GM19463 (cell line): Measurements from ENCODE around the gene GPR34.

Experiments used
- ATAC-seq: cut with Tn5 transposase; IDR thresholded peaks from one replicate; pipeline ENCODE4 v1.9.1; 2021; ENCODE audit warnings: mild to moderate bottlenecking, moderate library complexity; ENCODE audit not compliant: unreplicated experiment

Gene GPR34

GRCh38 chrX:41730081-41730480, 41.3 kb downstream of the GPR34 start:
- ATAC-seq: no peak

- ATAC-seq: no peak
Measured at GRCh38 chrX:41732260-41732659, 43.5 kb downstream of the GPR34 start.

GRCh38 chrX:41733939-41734338, 45.2 kb downstream of the GPR34 start:
- peak; percentile 96 for ATAC-seq

- ATAC-seq: no peak
Measured at GRCh38 chrX:41734530-41734929, 45.8 kb downstream of the GPR34 start.

GRCh38 chrX:41737065-41737464, 48.3 kb downstream of the GPR34 start:
- ATAC-seq: no peak

- ATAC-seq: no peak
Measured at GRCh38 chrX:41739871-41740270, 51.1 kb downstream of the GPR34 start.
